Daoy (cell line): ENCODE data around the gene GNG4. TPM values are rescaled to one million over a fixed set of nuclear protein-coding genes. Genes with fewer than 3 reads are reported as not detected.
"Not testable (repeated sequence)": the region's sequence is repeated elsewhere in the genome, so short reads cannot be mapped to it uniquely, and the experiment has no call there.

Experiments
- DNase-seq: peaks from one replicate; pipeline ENCODE4 v3.0.0-alpha.2; 2015; ENCODE audit warnings: low read depth
- total RNA-seq: library from RNA; depleted of rRNA; stranded (reverse); fragments of >200 nt; shearing (Covaris generic); gene quantifications from 2 replicates; pipeline ENCODE4 v1.2.3, GENCODE V29; 2014

GNG4 gene
- total RNA-seq, 1 experiment from 2014 or later: 2.2 TPM

GRCh38 chr1:235628316-235629005, 21.1 kb downstream of the GNG4 start:
- DNase-seq: no peak

GRCh38 chr1:235625831-235626230, 23.8 kb downstream of the GNG4 start:
- no peak for DNase-seq

- no peak for DNase-seq
Observed at GRCh38 chr1:235625340-235625739, 24.2 kb downstream of the GNG4 start.

GRCh38 chr1:235624721-235625333, 24.8 kb downstream of the GNG4 start:
- no peak for DNase-seq

- no peak for DNase-seq
Observed at GRCh38 chr1:235622936-235623779, 26.4 kb downstream of the GNG4 start.

- DNase-seq: not testable (repeated sequence)
Observed at GRCh38 chr1:235619149-235619548, 30.4 kb downstream of the GNG4 start.

GRCh38 chr1:235617808-235618207, 31.8 kb downstream of the GNG4 start:
- DNase-seq: no peak

- DNase-seq: no peak
Observed at GRCh38 chr1:235617140-235617539, 32.4 kb downstream of the GNG4 start.

GRCh38 chr1:235614442-235614954, 35.1 kb downstream of the GNG4 start:
- DNase-seq: no peak

GRCh38 chr1:235613602-235614001, 36.0 kb downstream of the GNG4 start:
- no peak for DNase-seq

GRCh38 chr1:235612761-235613160, 36.8 kb downstream of the GNG4 start:
- DNase-seq: no peak

GRCh38 chr1:235610157-235610556, 39.4 kb downstream of the GNG4 start:
- no peak for DNase-seq

- DNase-seq: no peak
Observed at GRCh38 chr1:235608278-235608677, 41.3 kb downstream of the GNG4 start.

GRCh38 chr1:235607284-235607683, 42.3 kb downstream of the GNG4 start:
- DNase-seq: no peak

- DNase-seq: peak; percentile 23
Observed at GRCh38 chr1:235601104-235601503, 48.5 kb downstream of the GNG4 start.

GRCh38 chr1:235599536-235599935, 50.0 kb downstream of the GNG4 start:
- DNase-seq: no peak

GRCh38 chr1:235597867-235598553, 51.6 kb downstream of the GNG4 start:
- peak; percentile 61 for DNase-seq

- no peak for DNase-seq
Observed at GRCh38 chr1:235595079-235595478, 54.5 kb downstream of the GNG4 start.

- DNase-seq: not testable (repeated sequence)
Observed at GRCh38 chr1:235594281-235594895, 55.2 kb downstream of the GNG4 start.

GRCh38 chr1:235588916-235589515, 60.6 kb downstream of the GNG4 start:
- peak; percentile 82 for DNase-seq

- DNase-seq: no peak
Observed at GRCh38 chr1:235588156-235588555, 61.4 kb downstream of the GNG4 start.
